MCF 10A (cell line): ENCODE results near the gene NRGN. TPM values are rescaled to one million over a fixed set of nuclear protein-coding genes. Genes with fewer than 3 reads are reported as not detected.

Experiments
- BruUV-seq: library from RNA; stranded (reverse); fragments of 400-500 nt; replicated peaks from 2 replicates; lab custom pipeline; 2021; lab: Mats Ljungman, UMichigan
- CTCF ChIA-PET: fragments of 300-600 bp; sonication (Branson Sonifier 250); formaldehyde crosslinking; extraction: SDS; loops from one replicate; lab custom pipeline; 2021; ENCODE audit warnings: antibody characterized with exemption, inconsistent platforms; lab: Yijun Ruan, JAX
- POLR2A ChIA-PET: fragments of 300-600, 350-650 bp; sonication (Branson Sonifier 250); formaldehyde crosslinking; extraction: SDS; loops from one replicate; lab custom pipeline; 2020; ENCODE audit warnings: antibody characterized with exemption, inconsistent platforms; lab: Yijun Ruan, JAX
- DNase-seq: peaks from one replicate; pipeline ENCODE4 v3.0.0-alpha.2; 2018; ENCODE audit not compliant: unreplicated experiment
- H3K27ac Mint-ChIP-seq: one replicate; pipeline ENCODE4 v1.8.0; 2022; ENCODE audit warnings: mild to moderate bottlenecking, low read depth, mixed read lengths; ENCODE audit not compliant: unreplicated experiment
- H3K27me3 Mint-ChIP-seq: one replicate; pipeline ENCODE4 v1.8.0; 2022; ENCODE audit warnings: mixed read lengths; ENCODE audit not compliant: insufficient read depth, unreplicated experiment
- H3K36me3 Mint-ChIP-seq: one replicate; pipeline ENCODE4 v1.8.0; 2022; ENCODE audit warnings: mild to moderate bottlenecking, moderate library complexity, mixed read lengths; ENCODE audit not compliant: insufficient read depth, unreplicated experiment
- H3K4me1 Mint-ChIP-seq: one replicate; pipeline ENCODE4 v1.8.0; 2022; ENCODE audit warnings: mixed read lengths; ENCODE audit not compliant: insufficient read depth, unreplicated experiment
- H3K4me3 Mint-ChIP-seq: one replicate; pipeline ENCODE4 v1.8.0; 2022; ENCODE audit warnings: mild to moderate bottlenecking, moderate library complexity, mixed read lengths; ENCODE audit not compliant: unreplicated experiment
- H3K9me3 Mint-ChIP-seq: one replicate; pipeline ENCODE4 v1.8.0; 2022; ENCODE audit warnings: mixed read lengths; ENCODE audit not compliant: unreplicated experiment
- CTCF ChIP-seq: fragments of 200-600 bp; IDR thresholded peaks from one replicate; pipeline ENCODE4 v1.8.0; 2022; ENCODE audit warnings: antibody characterized with exemption, mild to moderate bottlenecking; ENCODE audit not compliant: unreplicated experiment
- intact Hi-C: fragments of 100-400 bp; cut with micrococcal nuclease; formaldehyde crosslinking; loops from 2 replicates; pipeline ENCODE4 v1.14.1; 2022
- total RNA-seq: library from RNA; stranded (reverse); gene quantifications from 2 replicates; pipeline ENCODE4 v1.2.3, GENCODE V29; 2022

The NRGN gene
- total RNA-seq, 1 experiment from 2014 or later: 1.4 TPM

DNA sequence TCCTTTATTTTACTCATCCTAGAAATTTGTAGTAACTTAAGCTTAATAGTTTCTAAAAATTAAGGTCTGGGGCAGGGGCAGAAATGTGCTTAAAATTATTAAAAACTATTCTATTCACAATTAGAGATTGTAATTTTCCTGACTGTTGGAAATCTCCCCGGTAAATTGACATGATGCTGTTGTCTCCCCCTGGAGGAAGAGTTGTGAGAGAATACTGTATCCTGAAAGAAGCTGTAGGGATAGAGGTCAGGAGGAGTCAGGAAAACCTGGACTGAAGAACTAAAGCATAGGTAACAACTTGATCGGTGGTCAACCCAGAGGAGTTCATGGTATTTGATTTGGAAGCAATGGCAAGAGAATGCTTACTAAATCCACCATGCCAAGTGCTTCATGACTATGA is 38.5 kb downstream of the NRGN start:
- no peaks in the 10 kb centered on the region for H3K9me3 Mint-ChIP-seq
- no peak overlapping the region for H3K27ac Mint-ChIP-seq
- H3K27me3 Mint-ChIP-seq: no peaks in the 10 kb centered on the region
- no peak for TF ChIP-seq CTCF
- no TSS peak for BruUV-seq
- intact Hi-C loops: no loop called here
- no peak for DNase-seq
- no peaks in the 10 kb centered on the region for H3K4me1 Mint-ChIP-seq
- peaks cover 6% of the 10 kb centered on the region for H3K36me3 Mint-ChIP-seq
- no peak overlapping the region for H3K4me3 Mint-ChIP-seq
- ChIA-PET CTCF (interaction anchor here (1.7 to 2.2 kb wide), 4 partner anchors 15 to 134 kb away, joined by 5 to 20 read pairs (median 8); partner anchors contain the start of gene ESAM), POLR2A (no interaction called here)

DNA sequence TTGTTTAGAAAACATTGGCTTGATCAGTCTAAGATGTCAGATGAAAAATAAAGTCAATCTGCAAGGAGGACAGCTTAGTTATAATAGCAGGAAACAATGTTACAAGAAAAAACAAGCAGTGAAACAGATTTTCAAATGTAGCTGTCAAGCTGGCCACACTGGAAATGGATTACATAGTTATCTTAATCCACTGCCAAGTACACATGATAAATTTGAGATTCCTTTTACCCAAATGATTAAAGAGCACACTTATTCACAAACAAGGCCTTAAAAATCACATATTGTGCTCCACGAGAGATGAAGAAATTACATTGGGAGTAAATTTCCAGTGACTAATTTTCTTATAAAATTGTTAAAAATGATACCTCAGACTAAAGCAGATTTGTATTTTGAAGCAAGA is 39.8 kb downstream of the NRGN start:
- peaks cover 6% of the 10 kb centered on the region for H3K36me3 Mint-ChIP-seq
- H3K4me3 Mint-ChIP-seq: no peak overlapping the region
- H3K27ac Mint-ChIP-seq: no peak overlapping the region
- no peak for TF ChIP-seq CTCF
- intact Hi-C loops: no loop called here
- H3K4me1 Mint-ChIP-seq: no peaks in the 10 kb centered on the region
- H3K27me3 Mint-ChIP-seq: no peaks in the 10 kb centered on the region
- POLR2A ChIA-PET: interaction anchor here (1.0 kb wide), 1 partner anchor 23 kb away, joined by 5 read pairs; no protein-coding TSS in a partner anchor
- no peak for DNase-seq
- BruUV-seq: no TSS peak
- no peaks in the 10 kb centered on the region for H3K9me3 Mint-ChIP-seq
- CTCF ChIA-PET: interaction anchor here (0.6 to 2.2 kb wide), 7 partner anchors 11 to 1161 kb away, joined by 3 to 20 read pairs (median 5); partner anchors contain the start of gene ESAM

GRCh38 chr11:124783002-124783401 is 43.3 kb downstream of the NRGN start:
- no peak overlapping the region for H3K4me3 Mint-ChIP-seq
- H3K27me3 Mint-ChIP-seq: no peaks in the 10 kb centered on the region
- BruUV-seq: no TSS peak
- POLR2A ChIA-PET: interaction anchor here (1.1 kb wide), 1 partner anchor 17 kb away, joined by 3 read pairs; the partner anchor contains the start of gene MSANTD2
- H3K36me3 Mint-ChIP-seq: peaks cover 6% of the 10 kb centered on the region
- intact Hi-C loops: no loop called here
- CTCF ChIA-PET: interaction anchor here (0.5 to 3.2 kb wide), 7 partner anchors 10 to 1141 kb away, joined by 3 to 18 read pairs (median 4); no protein-coding TSS in a partner anchor
- no peaks in the 10 kb centered on the region for H3K4me1 Mint-ChIP-seq
- H3K27ac Mint-ChIP-seq: no peak overlapping the region
- H3K9me3 Mint-ChIP-seq: no peaks in the 10 kb centered on the region
- DNase-seq: no peak
- no peak for TF ChIP-seq CTCF

DNA sequence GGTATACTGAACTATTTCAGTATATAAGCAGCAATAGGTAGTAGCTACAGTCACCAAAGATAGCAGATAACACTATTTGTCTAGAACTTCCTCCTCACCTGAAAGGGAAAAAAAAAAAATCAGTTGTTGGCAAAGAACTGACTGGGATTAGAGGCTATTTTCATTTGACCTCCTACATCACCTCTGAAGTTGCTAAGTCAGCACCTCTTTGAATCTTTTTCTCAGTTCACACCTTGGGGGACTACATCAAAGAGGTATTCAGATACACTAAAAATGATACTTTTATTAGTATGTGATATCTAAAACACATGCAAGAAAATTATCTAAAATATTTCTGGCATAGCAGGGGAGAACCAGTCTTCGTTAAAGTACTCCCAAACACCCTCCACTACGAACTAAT is 44.3 kb downstream of the NRGN start:
- no peaks in the 10 kb centered on the region for H3K4me1 Mint-ChIP-seq
- H3K27ac Mint-ChIP-seq: no peak overlapping the region
- DNase-seq: no peak
- no peak for TF ChIP-seq CTCF
- POLR2A ChIA-PET: interaction anchor here (0.6 to 1.1 kb wide), 2 partner anchors 16 to 130 kb away, joined by 3 read pairs; partner anchors contain the start of gene MSANTD2
- H3K4me3 Mint-ChIP-seq: no peak overlapping the region
- no TSS peak for BruUV-seq
- CTCF ChIA-PET: interaction anchor here (0.6 to 3.2 kb wide), 6 partner anchors 10 to 124 kb away, joined by 3 to 18 read pairs (median 4); no protein-coding TSS in a partner anchor
- H3K9me3 Mint-ChIP-seq: no peaks in the 10 kb centered on the region
- H3K36me3 Mint-ChIP-seq: no peaks in the 10 kb centered on the region
- intact Hi-C loops: no loop called here
- no peaks in the 10 kb centered on the region for H3K27me3 Mint-ChIP-seq
